GM21737 (cell line): ENCODE measurements around the gene DARS1.
A peak's percentile ranks its signal among the peaks of the same experiment; 100 is the strongest.

Source experiments
- ATAC-seq: cut with Tn5 transposase; IDR thresholded peaks from one replicate; pipeline ENCODE4 v1.9.1; 2021; ENCODE audit warnings: mild to moderate bottlenecking, moderate library complexity; ENCODE audit not compliant: unreplicated experiment

The DARS1 gene

DNA sequence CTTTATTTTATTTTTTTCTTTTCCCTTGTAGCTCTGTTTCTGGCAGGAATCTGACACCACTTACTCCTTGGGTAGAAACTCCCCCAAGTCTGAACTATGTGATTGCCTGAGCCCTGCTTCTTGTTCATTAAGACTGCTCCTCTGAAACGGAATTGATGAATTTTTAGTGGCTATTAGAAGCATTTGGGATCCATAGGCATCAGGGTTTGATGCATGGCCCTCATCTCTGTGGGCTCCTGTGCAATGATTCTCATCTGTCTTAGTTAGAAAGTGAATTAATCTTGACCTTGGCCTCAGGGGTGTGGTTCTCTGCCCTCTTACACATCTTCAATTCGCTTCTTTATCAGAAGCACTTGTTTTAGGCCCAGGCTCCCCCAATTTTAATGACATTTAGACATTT lies 31.0 kb upstream of the DARS1 start:
- ATAC-seq: no peak

DNA sequence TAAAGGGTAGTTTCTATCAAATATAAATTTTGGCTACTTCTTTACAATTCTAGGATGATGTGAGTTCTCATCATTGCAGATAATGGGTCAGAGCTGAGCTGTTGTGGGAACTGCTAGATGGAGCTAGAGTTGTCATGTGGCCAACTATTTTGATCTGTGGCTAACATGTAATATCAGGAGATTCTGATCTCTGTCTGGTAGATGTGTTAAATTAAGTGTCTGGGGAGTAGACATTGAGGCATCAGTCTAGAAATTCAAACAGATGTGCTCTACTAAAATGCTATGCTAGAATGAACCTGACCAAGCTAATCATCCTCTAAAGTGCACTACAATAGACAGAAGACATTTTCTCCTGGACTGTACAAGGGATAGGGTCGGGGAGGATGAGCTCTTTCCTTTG lies 30.3 kb upstream of the DARS1 start:
- no peak for ATAC-seq

DNA sequence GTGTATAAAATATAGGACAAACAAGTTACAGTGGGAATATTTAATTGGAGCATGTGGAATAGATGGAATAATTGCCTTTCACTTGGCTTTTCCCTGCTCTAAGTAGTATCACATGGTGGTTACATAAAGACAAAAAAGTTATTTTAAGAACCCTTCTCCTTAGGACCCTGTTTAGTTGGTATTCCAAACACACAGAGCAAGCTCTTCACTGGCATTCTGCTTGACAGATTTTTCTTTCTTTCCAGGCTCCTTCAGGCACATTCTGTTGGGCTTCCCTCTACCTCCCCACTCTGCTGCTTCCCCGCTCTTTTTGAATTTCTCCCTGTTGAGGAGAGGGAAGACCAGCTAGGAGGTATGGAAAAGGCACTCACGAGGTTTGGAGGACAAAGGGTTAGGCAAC lies 29.0 kb upstream of the DARS1 start:
- no peak for ATAC-seq

DNA sequence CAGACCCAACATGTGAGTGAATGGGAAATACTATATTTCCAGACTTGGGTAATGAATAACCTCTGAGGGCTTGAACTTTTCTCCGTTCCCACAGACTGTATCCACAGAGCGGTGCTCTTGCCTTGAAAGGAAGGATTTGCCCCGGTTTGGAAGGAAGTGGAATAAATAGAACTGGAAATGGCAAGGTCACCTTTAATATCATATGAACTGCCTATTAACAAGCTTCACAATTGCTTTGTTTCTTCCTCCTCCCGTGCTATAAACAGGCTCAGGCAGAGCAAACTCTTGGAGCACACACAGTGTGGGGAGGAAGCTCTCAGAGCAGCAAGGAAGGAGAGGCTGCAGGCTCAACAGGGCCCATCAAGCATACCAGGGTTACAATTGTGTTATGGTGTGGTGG lies 28.5 kb upstream of the DARS1 start:
- ATAC-seq: no peak

DNA sequence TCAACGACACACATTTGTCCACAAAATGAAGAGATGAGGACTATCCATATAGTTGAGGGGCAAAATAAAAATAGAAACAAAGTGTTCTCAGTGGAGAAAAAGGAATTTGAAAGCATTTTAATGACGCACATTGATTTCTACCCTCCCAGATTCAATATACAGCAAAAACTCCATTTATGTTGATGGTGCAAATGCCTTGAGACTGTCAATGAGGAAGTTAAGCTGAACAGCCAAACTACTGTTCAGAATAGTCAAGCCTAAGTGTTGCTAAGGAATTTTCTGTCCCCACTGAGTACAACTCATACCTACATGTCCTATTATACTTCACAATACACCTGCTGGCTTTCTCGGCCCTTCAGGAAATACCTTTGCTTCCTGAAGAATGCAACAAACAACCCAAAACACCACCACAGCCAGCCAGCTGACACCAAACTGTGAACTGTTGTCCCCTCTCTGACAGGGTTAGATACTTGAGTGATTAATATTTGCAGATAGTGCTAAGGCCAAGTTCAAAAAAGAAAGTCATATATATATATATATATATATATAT lies 27.8 kb upstream of the DARS1 start:
- ATAC-seq: no peak

DNA sequence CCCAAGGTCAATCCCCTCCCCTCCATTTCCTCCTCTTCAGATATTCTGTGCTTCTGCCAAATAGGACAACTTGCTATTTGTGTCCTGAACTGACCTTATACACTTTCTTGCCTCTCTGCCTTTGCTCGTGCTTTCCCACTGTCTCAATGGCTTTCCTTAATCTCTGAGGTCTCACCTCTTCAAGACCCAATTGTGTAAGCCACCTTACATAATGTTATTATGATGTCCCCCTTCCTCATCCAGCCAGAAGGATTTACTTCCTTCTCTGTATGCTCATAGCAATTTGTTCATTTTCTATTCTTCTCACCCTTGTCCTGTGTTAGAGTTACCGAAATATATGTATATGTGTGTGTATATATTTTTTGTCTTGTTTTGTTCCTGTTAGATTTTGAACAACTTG lies 26.9 kb upstream of the DARS1 start:
- ATAC-seq: no peak

DNA sequence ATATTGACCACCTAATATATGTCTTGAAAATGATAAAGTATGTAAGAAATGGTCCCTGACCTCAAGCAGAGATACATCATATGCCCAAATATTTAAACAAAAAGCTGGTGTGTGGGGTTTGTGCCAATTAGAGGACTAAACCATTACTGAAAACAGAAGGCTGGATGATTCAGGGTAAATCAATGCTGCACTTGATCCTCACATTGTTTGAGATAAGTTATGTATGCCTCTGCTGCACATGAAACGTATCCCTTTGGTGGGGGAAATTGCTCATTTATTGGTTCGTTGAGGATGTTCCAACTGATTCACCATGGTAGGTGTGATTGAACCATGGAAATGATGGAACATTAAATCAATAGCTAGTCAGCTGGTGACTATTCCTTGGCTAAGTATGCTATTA lies 24.7 kb upstream of the DARS1 start:
- no peak for ATAC-seq

DNA sequence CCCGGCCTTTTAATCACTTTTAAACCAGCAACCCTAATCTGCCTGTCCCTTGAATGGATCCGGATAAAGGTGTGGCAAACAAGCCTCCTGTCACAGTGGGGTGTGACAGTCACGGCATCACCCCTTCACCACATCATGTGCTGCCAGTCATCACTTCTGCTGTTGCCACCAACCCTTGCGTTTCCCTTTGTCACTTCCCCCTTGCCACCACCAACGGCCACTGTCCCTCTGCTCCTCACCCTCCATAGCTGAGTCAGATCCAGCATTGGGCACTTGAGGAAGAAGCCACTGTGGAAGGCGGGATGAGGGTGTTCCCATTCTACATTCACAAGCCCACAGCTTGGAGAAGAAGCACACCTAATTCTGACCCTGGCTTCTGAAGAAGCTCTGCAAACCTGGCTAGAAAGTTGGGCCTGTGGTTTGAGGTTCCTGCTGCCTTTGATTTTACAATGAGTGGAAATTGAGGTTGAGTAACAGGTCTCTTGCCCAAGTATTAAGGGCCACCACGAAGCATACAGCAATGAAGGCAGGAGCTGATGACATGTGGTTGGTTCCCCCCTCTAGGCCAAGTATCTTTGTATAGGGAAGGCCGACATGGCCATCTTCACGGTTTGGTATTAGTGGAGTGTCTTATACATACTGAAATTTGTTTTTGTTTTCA lies 22.9 kb upstream of the DARS1 start:
- ATAC-seq: no peak

DNA sequence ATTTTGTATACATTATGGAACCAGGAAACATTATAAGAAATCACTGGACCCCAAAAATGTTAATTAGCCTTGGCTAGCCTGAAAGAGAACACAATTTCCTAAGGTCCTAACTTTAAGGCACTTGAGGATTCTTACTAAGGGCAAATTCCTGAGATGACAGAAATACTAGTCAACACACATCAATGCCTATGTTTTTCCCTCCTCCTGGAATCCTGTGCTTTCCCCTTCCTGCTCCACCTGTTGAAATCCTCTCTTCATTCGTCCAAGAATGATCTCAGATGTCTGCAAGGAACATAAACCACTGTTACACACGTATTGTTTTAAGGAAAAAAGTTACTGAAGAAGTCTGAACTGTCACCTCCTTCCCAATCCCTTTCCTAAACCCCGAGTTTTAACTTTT lies 21.2 kb upstream of the DARS1 start:
- no peak for ATAC-seq

DNA sequence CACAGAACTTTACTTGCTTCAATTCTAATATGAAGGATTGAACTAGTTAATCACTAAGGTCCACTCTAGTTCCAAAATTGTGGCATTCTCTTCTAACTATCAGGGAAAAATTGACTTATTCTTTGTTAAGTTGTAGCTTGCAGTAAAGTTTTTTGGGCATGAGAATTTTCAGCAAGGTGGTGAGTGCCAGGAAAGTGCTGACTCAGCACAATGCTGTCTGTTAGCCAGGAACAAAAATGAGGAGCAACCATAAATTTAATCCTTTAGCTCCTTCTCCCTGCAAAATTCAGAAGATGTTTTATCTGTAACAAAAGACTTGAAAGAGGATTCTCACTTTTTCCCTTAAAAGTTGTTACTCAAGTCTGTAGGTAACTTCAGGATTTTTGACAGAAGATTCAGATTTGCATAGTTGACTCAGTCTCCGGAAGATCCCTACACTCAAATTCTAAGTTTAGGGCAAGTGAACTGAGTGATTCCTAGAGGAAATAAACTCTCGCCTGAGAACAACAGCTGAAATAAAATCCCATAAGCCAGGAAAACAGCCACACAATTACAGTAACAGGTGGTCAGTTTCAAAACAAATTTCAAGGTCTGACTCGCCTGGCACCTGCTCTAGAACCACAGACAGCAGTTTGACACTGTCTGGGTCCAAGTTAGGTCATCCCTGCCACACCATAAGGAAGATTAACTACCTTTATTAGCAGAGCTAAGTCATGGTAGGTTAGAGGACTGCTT lies 20.2 kb upstream of the DARS1 start:
- peak; percentile 40 for ATAC-seq

DNA sequence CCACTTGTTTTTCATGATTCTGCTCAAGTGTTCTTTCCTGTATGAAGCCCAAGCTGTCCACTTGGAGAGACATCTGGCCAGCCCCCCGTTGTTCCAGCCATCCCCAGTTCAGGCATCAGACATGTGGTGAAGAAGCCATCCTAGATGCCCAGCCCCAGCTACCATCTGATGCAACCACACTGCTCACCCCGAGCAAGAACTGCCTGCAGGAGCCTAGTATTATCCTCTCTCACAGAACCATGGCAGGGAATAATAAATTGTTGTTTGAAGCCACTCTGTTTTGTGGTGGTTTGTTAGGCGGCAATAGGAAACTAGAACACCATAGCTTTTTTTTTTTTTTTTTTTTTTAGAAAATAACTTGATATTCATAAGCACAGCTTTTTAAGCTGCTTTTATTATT lies 19.5 kb upstream of the DARS1 start:
- ATAC-seq: no peak

DNA sequence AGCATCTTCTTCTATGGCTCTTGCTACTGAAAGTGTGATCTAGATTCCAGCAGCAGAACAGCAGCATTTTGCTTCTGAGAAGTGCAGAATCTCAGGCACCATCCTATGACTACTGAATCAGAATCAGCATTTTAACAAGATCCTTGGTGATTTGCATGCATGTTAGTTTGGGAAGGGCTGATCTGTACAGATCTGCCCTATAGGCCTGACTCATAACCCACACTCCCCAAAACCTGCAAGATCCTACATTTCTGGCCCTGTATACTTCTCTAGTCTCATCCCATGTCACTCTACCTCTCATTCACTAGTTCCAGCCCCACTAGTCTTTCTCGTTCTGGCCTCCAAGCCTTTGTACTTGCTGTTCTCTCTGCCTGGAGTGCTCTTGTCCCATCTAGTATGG lies 15.7 kb upstream of the DARS1 start:
- ATAC-seq: no peak

DNA sequence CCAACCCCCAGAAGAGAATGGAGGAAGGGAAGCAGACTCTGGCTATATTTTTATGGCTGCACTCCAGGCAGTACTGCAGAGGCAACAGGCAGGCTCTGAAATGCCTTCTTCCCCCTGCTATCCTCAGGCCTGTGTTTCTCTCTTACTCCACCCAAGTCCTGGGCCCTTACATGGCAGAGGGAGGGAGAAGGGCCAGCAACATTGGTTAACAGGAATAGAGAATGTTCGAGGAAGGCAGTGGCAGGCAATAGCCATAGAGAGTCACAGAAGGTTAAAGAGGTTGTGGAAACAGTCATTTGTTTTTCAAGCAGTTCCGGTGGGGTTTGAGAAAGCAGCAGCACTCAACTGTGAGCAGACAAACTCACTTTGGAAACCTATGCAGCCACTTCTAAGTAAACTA lies 15.1 kb upstream of the DARS1 start:
- peak; percentile 49 for ATAC-seq

DNA sequence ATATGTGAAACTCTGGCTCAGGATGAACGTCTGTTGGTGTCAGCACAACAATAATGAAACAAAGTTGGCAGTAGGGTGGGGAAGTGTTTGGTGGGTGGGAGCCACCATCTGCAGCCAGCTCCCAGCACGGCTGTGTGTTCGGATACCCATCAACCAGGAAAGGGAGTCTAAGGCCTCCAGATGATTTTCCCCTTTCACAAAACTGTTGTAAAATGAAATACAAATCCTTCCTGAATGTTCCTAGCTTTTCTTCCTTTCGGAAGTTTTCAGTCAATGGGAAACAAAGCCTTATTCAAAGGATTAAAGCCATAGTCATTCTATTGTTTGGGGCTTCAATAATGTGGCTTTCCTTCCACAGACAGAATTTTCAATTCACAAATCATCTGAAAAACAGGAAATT lies 14.5 kb upstream of the DARS1 start:
- ATAC-seq: no peak

DNA sequence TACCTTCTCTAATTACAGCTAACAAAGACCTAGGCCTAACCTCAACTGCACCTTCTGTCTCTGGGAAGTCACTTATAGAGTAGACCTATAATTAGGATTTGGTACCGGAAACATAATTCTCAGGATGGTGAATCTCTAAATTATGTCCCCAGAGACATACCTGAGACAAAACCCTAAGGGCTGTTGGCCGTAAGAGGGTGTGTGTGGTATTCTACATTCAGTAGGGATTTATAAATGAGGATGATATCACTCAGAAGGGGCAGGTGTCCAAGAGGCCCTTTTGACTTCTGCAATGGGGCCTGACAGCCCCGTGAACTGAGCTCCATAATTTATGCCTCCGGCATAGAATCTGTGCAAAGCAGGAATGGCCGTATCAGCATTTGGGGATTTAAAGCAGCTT lies 13.5 kb upstream of the DARS1 start:
- ATAC-seq: no peak

DNA sequence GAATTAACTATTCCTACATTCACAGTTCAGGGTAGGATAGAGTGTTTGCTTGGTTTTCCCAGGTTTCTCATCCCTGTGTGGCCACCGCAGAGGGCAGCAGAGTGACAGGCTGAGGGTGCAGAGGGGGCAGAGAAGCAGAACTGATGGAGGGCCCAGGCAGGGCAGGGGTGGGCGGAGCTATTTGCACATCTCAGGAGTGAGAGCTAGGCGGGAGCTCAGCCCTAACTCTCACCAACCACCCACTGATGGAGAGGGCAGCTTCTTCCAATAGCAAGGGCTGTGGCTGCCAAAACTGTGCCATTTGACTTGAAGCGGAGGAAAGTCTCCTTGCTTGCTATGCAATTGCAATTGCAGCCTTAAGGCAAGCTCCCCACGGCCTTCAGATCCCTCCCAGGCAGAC lies 12.0 kb upstream of the DARS1 start:
- ATAC-seq: no peak

DNA sequence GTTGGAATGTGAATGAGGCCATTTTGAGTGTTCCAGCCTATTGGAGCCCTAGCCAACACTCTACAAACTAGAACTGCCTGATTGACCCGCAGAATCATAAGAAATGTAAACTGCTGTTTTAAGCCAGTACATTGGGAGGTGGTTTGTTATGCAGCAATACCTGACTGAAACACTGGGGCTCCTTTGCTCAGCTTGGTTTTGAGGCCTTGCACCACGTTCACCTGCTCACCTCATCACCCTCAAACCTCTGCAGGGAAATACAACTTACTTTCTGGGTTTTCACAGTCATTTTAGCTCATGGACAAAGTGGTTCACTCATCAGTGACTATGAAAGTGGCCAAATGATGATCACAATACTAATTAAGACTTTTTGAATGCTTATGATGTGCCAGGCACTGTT lies 10.9 kb upstream of the DARS1 start:
- ATAC-seq: no peak

DNA sequence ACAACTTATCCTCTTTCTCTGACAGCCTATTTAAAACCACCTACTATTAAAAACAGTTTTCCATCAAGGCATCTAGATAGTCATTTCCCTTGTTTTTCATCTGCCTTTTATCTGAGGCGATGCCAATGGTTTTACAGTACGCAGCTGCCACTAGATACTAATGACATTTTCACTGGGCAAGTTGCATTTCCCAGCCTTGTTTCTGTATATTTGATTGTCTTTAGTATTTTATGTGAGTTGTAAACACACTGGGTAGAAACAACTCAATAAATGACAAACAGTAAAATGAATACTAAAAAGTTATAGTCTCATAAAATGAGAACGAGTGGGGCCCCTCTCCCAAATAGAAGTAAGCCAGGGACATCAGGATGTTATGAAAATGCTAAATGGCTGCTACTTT lies 8.9 kb upstream of the DARS1 start:
- no peak for ATAC-seq

DNA sequence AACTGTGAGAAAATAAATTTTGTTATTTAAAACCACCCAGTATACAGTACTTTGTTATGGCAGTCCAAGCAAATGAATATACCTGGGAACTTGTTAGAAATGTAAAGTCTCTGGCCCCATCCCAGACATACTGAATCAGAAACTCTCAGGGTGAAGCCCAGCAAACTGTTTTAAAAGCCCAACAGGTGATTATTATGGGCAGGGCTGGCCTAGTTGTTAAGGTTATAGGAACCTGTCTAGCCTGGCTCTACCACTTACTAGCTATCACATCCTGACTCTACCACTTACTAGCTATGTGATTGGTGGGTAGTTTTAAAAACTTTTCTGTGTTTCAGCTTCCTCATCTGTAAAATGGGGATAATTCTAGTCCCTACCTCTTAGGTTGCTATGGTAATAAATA lies 8.0 kb upstream of the DARS1 start:
- no peak for ATAC-seq

DNA sequence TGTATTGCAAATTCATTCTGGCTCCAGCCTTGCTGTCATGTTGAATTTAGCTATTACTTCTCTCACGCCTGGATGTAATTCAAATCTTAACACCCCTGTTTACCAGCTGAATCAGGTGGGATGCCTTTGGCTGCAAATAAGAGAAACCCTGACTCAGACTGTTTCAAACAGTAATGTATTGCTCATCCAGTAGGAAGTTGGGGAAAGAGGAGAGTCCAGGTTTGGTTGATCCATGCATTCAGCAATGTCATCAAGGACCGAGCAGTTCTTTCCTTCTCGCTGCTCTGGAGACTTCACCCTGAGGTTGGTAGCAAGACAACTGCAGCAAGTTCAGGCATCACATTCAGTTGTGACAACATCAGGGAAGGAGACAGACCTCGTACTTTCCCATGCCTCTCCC lies 6.4 kb upstream of the DARS1 start:
- no peak for ATAC-seq

DNA sequence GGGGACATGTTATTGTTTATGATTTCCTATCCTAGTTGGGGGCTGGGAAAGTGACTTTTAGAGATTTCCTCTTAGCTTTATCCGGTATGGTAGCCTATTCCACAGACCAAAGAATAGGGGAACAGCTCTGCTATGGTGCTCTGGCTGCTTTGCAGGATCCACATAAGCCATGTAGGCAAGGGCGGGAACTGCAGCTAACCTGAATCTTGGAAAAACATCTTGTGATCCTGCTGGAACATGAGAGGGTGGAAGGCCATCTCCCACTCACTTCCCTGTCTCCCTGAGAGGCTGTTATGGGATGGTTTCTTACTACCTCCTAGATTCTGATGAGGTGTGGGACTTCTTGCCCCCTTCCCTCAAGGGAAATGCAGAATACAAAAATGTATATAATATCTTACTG lies 2.0 kb upstream of the DARS1 start:
- no peak for ATAC-seq

DNA sequence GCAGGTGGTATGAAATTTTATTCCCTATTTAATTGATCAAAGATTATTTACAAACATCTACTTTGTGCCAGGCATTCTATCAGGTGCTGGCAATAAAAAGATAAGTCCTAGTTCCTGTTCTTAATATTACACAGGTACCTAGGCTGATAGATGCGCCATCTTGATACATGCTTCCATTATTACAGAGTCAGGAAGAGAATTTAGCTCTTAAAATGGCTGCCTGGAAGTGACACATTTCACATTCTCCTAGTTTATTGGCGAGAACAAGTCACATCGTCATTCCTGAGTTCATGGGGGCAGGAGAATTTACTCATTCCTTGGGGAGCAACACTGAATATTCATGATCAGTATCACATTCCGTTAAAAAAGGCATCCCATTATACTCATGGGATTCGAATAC lies 1.1 kb upstream of the DARS1 start:
- ATAC-seq: no peak
